Thymus (tissue), 11 donors: ENCODE data around the gene C3orf85. TPM values are rescaled to one million over a fixed set of nuclear protein-coding genes. Genes with fewer than 3 reads are reported as not detected.

ENCODE experiments used
- DNase-seq, 9 donors: peaks; one replicate each; pipeline ENCODE4 v3.0.0-alpha.2; 2013; ENCODE audit warnings: low spot score in 9 of 9, low read depth in 6 of 9, missing footprints in 1 of 9
- H3K27ac ChIP-seq, 2 donors: one replicate each; pipeline ENCODE4 v1.5.1; 2013; ENCODE audit warnings: control low read depth in 1 of 2, low read depth in 1 of 2, low read length in 1 of 2, mild to moderate bottlenecking in 1 of 2, moderate library complexity in 1 of 2
- H3K27me3 ChIP-seq, 2 donors: one replicate each; pipeline ENCODE4 v1.5.1; 2013; ENCODE audit warnings: low read length in 1 of 2; ENCODE audit not compliant: control insufficient read depth in 2 of 2, insufficient read depth in 1 of 2
- H3K36me3 ChIP-seq, 2 donors: one replicate each; pipeline ENCODE4 v1.5.1; 2013; ENCODE audit warnings: low read length in 1 of 2, mild to moderate bottlenecking in 1 of 2, moderate library complexity in 1 of 2; ENCODE audit not compliant: control insufficient read depth in 2 of 2, insufficient read depth in 2 of 2
- H3K4me1 ChIP-seq, 2 donors: one replicate each; pipeline ENCODE4 v1.5.1; 2013; ENCODE audit warnings: low read length in 2 of 2; ENCODE audit not compliant: control insufficient read depth in 2 of 2, insufficient read depth in 2 of 2
- H3K4me3 ChIP-seq, 2 donors: one replicate each; pipeline ENCODE4 v1.5.1; 2013; ENCODE audit warnings: low read length in 2 of 2, control low read depth in 1 of 2, mild to moderate bottlenecking in 1 of 2
- H3K9me3 ChIP-seq, 2 donors: one replicate each; pipeline ENCODE4 v1.5.1; 2013; ENCODE audit warnings: low read length in 1 of 2, mild to moderate bottlenecking in 1 of 2; ENCODE audit not compliant: control insufficient read depth in 2 of 2, insufficient read depth in 1 of 2
- WGBS: extraction: QIAGEN DNeasy Blood & Tissue Kit; methylation state at CpG from one replicate; pipeline ENCODE4 v1.1.7; 2013; 5-methylcytosine and 5-hydroxymethylcytosine counted together
- polyA plus RNA-seq: library from polyadenylated mRNA; stranded (reverse); fragments of 200-250 nt; gene quantifications from one replicate; pipeline ENCODE4 v1.2.3, GENCODE V29; 2013
- total RNA-seq: library from RNA; stranded (reverse); fragments of 120-200 nt; gene quantifications from one replicate; pipeline ENCODE4 v1.2.4, GENCODE V29; 2013
- donor health status: healthy.

C3orf85 gene
- total and polyA plus RNA-seq, 2 donors: 0.32 TPM; not detected in 1

GRCh38 chr3:109175411-109175810 is 38.9 kb downstream of the C3orf85 start:
- Histone ChIP-seq H3K27ac (no peak overlapping the region), H3K36me3 (no peaks in the 10 kb centered on the region), H3K9me3 (no peaks in the 10 kb centered on the region), H3K4me3 (no peak overlapping the region), H3K4me1 (peaks cover 0 to 2% of the 10 kb centered on the region in 2 donors), H3K27me3 (no peaks in the 10 kb centered on the region)
- WGBS: 95% methylated on average over 3 of the region's 3 CpGs
- DNase-seq: no peak

- H3K36me3 ChIP-seq: no peaks in the 10 kb centered on the region
- H3K9me3 ChIP-seq: no peaks in the 10 kb centered on the region
- 90% methylated on average over 4 of the region's 4 CpGs for WGBS
- no peaks in the 10 kb centered on the region for H3K27me3 ChIP-seq
- no peak for DNase-seq
- no peak overlapping the region for H3K4me3 ChIP-seq
- H3K4me1 ChIP-seq: peaks cover 0 to 2% of the 10 kb centered on the region in 2 donors
- H3K27ac ChIP-seq: no peak overlapping the region
Measured at GRCh38 chr3:109176726-109177125, 40.2 kb downstream of the C3orf85 start.

GRCh38 chr3:109177908-109178307 is 41.4 kb downstream of the C3orf85 start:
- no peaks in the 10 kb centered on the region for H3K9me3 ChIP-seq
- no peaks in the 10 kb centered on the region for H3K36me3 ChIP-seq
- no peak for DNase-seq
- H3K4me1 ChIP-seq: peaks cover 0 to 2% of the 10 kb centered on the region in 2 donors
- WGBS: 93% methylated on average over 5 of the region's 5 CpGs
- no peak overlapping the region for H3K4me3 ChIP-seq
- no peak overlapping the region for H3K27ac ChIP-seq
- no peaks in the 10 kb centered on the region for H3K27me3 ChIP-seq

DNA sequence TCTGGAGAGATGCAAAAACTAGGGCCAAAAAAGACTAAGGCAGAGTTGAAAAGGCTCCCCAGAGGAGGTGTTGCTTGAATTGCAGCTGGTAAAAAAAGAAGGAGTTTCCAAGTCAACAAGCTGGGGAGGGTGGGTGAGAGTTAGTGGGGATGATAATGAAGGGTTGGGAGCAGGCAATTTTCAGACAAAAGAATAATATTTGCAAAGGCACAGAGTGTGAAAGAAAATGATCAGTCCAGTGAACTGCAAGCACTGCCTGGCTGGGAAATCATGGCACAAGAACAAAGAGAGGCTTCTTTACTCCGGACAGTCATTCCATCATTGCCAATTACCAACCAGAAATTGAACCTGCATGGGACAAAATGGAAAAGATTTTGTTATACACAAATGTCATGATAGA is 42.2 kb downstream of the C3orf85 start:
- 93% methylated on average over 1 of the region's 1 CpG for WGBS
- no peaks in the 10 kb centered on the region for H3K36me3 ChIP-seq
- H3K4me1 ChIP-seq: peaks cover 0 to 2% of the 10 kb centered on the region in 2 donors
- DNase-seq: no peak
- no peaks in the 10 kb centered on the region for H3K27me3 ChIP-seq
- no peak overlapping the region for H3K4me3 ChIP-seq
- no peak overlapping the region for H3K27ac ChIP-seq
- H3K9me3 ChIP-seq: no peaks in the 10 kb centered on the region

DNA sequence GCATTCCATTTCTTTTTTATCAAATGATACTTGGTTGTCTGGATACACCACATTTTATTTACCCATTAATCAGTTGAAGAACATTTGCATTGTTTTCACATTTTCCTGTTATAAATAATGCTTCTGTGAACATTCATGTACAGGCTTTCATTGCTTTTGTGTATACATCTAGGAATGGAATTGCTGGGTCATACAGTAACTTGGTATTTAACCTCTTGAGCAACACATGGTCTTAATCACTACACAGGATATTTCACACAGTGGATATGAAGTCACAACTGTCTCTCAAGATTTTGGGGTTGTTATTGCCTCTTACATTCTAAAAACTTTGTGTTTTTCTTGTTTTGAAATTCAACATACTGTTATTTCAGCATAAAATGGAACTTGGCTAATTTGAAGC is 48.2 kb downstream of the C3orf85 start:
- H3K9me3 ChIP-seq: no peaks in the 10 kb centered on the region
- H3K36me3 ChIP-seq: no peaks in the 10 kb centered on the region
- no peaks in the 10 kb centered on the region for H3K4me1 ChIP-seq
- no peaks in the 10 kb centered on the region for H3K27me3 ChIP-seq
- no peak overlapping the region for H3K4me3 ChIP-seq
- H3K27ac ChIP-seq: no peak overlapping the region
- DNase-seq: no peak

DNA sequence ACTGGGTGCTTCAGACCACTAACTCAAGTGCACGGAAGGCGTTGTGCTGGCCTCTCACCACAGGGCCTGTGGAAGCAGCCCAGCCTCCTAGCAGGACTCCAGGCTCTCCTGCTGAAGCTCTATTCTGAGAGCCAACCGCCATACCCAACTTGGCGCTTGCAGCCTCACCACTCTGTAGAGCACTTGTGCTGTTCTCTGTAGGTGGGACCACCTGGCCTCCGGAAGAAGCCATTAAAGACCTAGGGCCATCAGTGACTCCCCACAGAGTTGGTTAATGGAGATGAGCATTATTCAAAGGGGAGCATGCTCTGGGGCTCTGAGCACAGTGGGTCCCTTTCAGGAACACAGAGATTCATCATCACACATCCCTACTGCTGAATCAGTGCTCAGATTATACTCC is 50.9 kb downstream of the C3orf85 start:
- Histone ChIP-seq H3K4me1 (no peaks in the 10 kb centered on the region), H3K27ac (no peak overlapping the region), H3K36me3 (no peaks in the 10 kb centered on the region), H3K27me3 (no peaks in the 10 kb centered on the region), H3K9me3 (no peaks in the 10 kb centered on the region), H3K4me3 (no peak overlapping the region)
- 97% methylated on average over 5 of the region's 5 CpGs for WGBS
- no peak for DNase-seq

DNA sequence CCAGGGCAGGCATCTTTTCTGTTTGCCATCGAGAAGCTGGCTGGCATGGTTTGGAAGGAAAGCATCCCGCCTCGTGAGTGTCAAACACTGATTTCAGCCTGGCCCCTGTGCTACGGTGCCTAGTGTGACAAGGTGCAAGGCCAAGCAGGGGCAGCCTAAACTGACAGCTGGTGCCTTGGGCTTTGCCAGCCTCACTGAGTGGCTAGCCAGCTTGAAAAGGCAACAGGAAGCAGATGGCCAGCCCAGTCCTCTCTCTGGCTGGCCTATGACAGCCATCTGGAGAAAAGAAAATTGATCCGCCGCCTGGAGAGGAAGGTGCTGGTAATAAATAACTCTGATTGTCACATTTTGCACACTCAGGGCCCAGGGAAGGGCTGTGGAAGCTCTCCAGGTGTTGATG is 52.2 kb downstream of the C3orf85 start:
- H3K27me3 ChIP-seq: no peaks in the 10 kb centered on the region
- H3K36me3 ChIP-seq: no peaks in the 10 kb centered on the region
- WGBS: 67% methylated on average over 6 of the region's 6 CpGs
- H3K4me3 ChIP-seq: no peak overlapping the region
- H3K4me1 ChIP-seq: no peaks in the 10 kb centered on the region
- H3K9me3 ChIP-seq: no peaks in the 10 kb centered on the region
- DNase-seq: no peak
- no peak overlapping the region for H3K27ac ChIP-seq

GRCh38 chr3:109191421-109191820 is 54.9 kb downstream of the C3orf85 start:
- Histone ChIP-seq H3K27ac (no peak overlapping the region), H3K9me3 (no peaks in the 10 kb centered on the region), H3K4me3 (no peak overlapping the region), H3K4me1 (no peaks in the 10 kb centered on the region), H3K36me3 (no peaks in the 10 kb centered on the region), H3K27me3 (no peaks in the 10 kb centered on the region)
- DNase-seq: no peak
- WGBS: 97% methylated on average over 1 of the region's 1 CpG

- Histone ChIP-seq H3K36me3 (no peaks in the 10 kb centered on the region), H3K27me3 (no peaks in the 10 kb centered on the region), H3K9me3 (no peaks in the 10 kb centered on the region), H3K27ac (no peak overlapping the region), H3K4me1 (no peaks in the 10 kb centered on the region), H3K4me3 (no peak overlapping the region)
- DNase-seq: no peak
- WGBS: 81% methylated on average over 1 of the region's 1 CpG
Measured at GRCh38 chr3:109195815-109196214, 59.3 kb downstream of the C3orf85 start.
